Endothelial cell of umbilical vein (primary cell): ENCODE data around the gene CAPN12. TPM values are rescaled to one million over a fixed set of nuclear protein-coding genes. Genes with fewer than 3 reads are reported as not detected.

Source experiments
- BruUV-seq: library from RNA; stranded (reverse); fragments of 400-500 nt; replicated peaks from 2 replicates; lab custom pipeline; 2021; lab: Mats Ljungman, UMichigan
- CTCF ChIA-PET: fragments of 300-600, 350-600 bp; sonication (Branson Sonifier 250); formaldehyde crosslinking; loops from one replicate; lab custom pipeline; 2021; ENCODE audit warnings: antibody characterized with exemption, inconsistent platforms; lab: Charles Lee
- POLR2A ChIA-PET: fragments of 300-600, 350-600 bp; sonication (Branson Sonifier 250); formaldehyde crosslinking; loops from one replicate; lab custom pipeline; 2021; ENCODE audit warnings: antibody characterized with exemption, inconsistent platforms; lab: Charles Lee
- DNase-seq: peaks from one replicate; pipeline ENCODE4 v3.0.0-alpha.2; 2011; ENCODE audit warnings: low read depth, low spot score
- FAIRE-seq: peaks from 2 replicates; lab custom pipeline; 2011; peaks lifted over from hg19 to GRCh38; lab: Jason Lieb, UNC
- H2AFZ ChIP-seq: 2 replicates; pipeline ENCODE4 v1.6.0; 2012; ENCODE audit warnings: low read depth, low read length, control low read depth, inconsistent platforms
- H3K27ac ChIP-seq: 2 replicates; pipeline ENCODE4 v1.5.1; 2011; ENCODE audit warnings: low read depth, mild to moderate bottlenecking, control low read depth, low read length, moderate library complexity; ENCODE audit not compliant: insufficient read depth
- H3K27me3 ChIP-seq, 2 experiments: 2 replicates each; pipeline versions ENCODE4 v1.6.0 to v1.6.1; 2011; ENCODE audit warnings: low read length in 2 of 2, mixed read lengths in 1 of 2; ENCODE audit not compliant: control insufficient read depth in 2 of 2, insufficient read depth in 2 of 2
- H3K36me3 ChIP-seq, 2 experiments: 2 replicates in 1 of 2; 3 replicates in 1 of 2; pipeline ENCODE4 v1.5.1; 2011; ENCODE audit warnings: low read length in 2 of 2, mild to moderate bottlenecking in 1 of 2, moderate library complexity in 1 of 2; ENCODE audit not compliant: control insufficient read depth in 2 of 2, insufficient read depth in 2 of 2; ENCODE audit errors: extremely low read depth in 1 of 2
- H3K4me1 ChIP-seq: 3 replicates; pipeline ENCODE4 v1.5.1; 2011; ENCODE audit warnings: mild to moderate bottlenecking, low read length; ENCODE audit not compliant: control insufficient read depth, insufficient read depth; ENCODE audit errors: extremely low read depth
- H3K4me2 ChIP-seq: 2 replicates; pipeline ENCODE4 v1.6.1; 2011; ENCODE audit warnings: low read length, control low read depth, mixed read lengths; ENCODE audit not compliant: insufficient read depth
- H3K4me3 ChIP-seq, 3 experiments: fragments of 200-600 bp in 1 of 3; sonication (generic), shearing (Covaris generic) in 1 of 3; replicated peaks in 1 of 3; 2 replicates each; pipeline ENCODE4 v1.5.1; 2011 to 2016; ENCODE audit warnings: control low read depth in 3 of 3, low read length in 3 of 3, mild to moderate bottlenecking in 2 of 3, inconsistent platforms in 1 of 3, low read depth in 1 of 3, moderate library complexity in 1 of 3; ENCODE audit not compliant: insufficient read depth in 1 of 3
- H3K79me2 ChIP-seq: 2 replicates; pipeline ENCODE4 v1.6.0; 2012; ENCODE audit warnings: low read length, inconsistent platforms; ENCODE audit not compliant: control insufficient read depth, insufficient read depth
- H3K9ac ChIP-seq: replicated peaks from 2 replicates; pipeline ENCODE3; 2011; ENCODE audit warnings: low read length, control low read depth; ENCODE audit not compliant: insufficient read depth; ENCODE audit errors: extremely low read depth
- H3K9me1 ChIP-seq: replicated peaks from 3 replicates; pipeline ENCODE4 v1.6.0; 2011; ENCODE audit warnings: mild to moderate bottlenecking, low read length; ENCODE audit not compliant: control insufficient read depth, insufficient read depth; ENCODE audit errors: extremely low read depth
- H3K9me3 ChIP-seq: replicated peaks from 2 replicates; pipeline ENCODE4 v1.5.1; 2012; ENCODE audit warnings: low read length, inconsistent platforms; ENCODE audit not compliant: control insufficient read depth, insufficient read depth
- H4K20me1 ChIP-seq: replicated peaks from 2 replicates; pipeline ENCODE3; 2011; ENCODE audit warnings: mild to moderate bottlenecking, low read length; ENCODE audit not compliant: control insufficient read depth, insufficient read depth; ENCODE audit errors: extremely low read depth
- CTCF ChIP-seq, 2 donors: IDR thresholded peaks; 1 replicate in 1 of 2; 2 replicates in 1 of 2; pipeline ENCODE4 v1.5.1; 2011; ENCODE audit warnings: low read length in 2 of 2, mild to moderate bottlenecking in 2 of 2, moderate library complexity in 2 of 2, control low read depth in 1 of 2, inconsistent platforms in 1 of 2, low read depth in 1 of 2; ENCODE audit not compliant: insufficient read depth in 1 of 2; ENCODE audit errors: extremely low read depth in 1 of 2
- EZH2 ChIP-seq: IDR thresholded peaks from 2 replicates; pipeline ENCODE4 v1.6.1; 2012; ENCODE audit warnings: borderline replicate concordance, low read depth, mild to moderate bottlenecking, moderate library complexity, low read length, inconsistent platforms; ENCODE audit not compliant: severe bottlenecking
- FOS ChIP-seq: IDR thresholded peaks from 2 replicates; pipeline ENCODE4 v1.6.1; 2011; ENCODE audit warnings: mild to moderate bottlenecking, low read length, moderate library complexity, borderline replicate concordance; ENCODE audit not compliant: insufficient read depth
- GATA2 ChIP-seq: IDR thresholded peaks from 2 replicates; pipeline ENCODE4 v1.7.0; 2011; ENCODE audit warnings: low read depth, mild to moderate bottlenecking, moderate library complexity, mixed read lengths, low read length; ENCODE audit not compliant: insufficient read length, insufficient read depth
- JUN ChIP-seq: IDR thresholded peaks from 2 replicates; pipeline ENCODE4 v1.6.1; 2011; ENCODE audit warnings: borderline replicate concordance, low read depth; ENCODE audit not compliant: insufficient read length, insufficient read depth
- MYC ChIP-seq: IDR thresholded peaks from one replicate; pipeline ENCODE4 v1.6.1; 2011; ENCODE audit warnings: mild to moderate bottlenecking, low read depth, low read length
- POLR2A ChIP-seq: IDR thresholded peaks from 2 replicates; pipeline ENCODE4 v1.6.1; 2012; ENCODE audit warnings: low read depth, mild to moderate bottlenecking, control low read depth, low read length
- POLR2AphosphoS5 ChIP-seq: IDR thresholded peaks from 2 replicates; pipeline ENCODE4 v1.6.1; 2012; ENCODE audit warnings: low read depth, mild to moderate bottlenecking, control low read depth, low read length, moderate library complexity; ENCODE audit not compliant: insufficient read depth
- dilution Hi-C: fragments of 300-500 bp; cut with MboI; formaldehyde crosslinking; loops from one replicate; pipeline ENCODE4 v1.15.0; 2019; ENCODE audit warnings: low sequenced_read_pairs; ENCODE audit not compliant: extremely low pct_ligation_motif_present
- intact Hi-C: fragments of 100-400 bp; cut with micrococcal nuclease; formaldehyde crosslinking; loops from one replicate; pipeline ENCODE4 v1.10.0; 2022
- polyA plus RNA-seq, 4 experiments: library from polyadenylated mRNA; depleted of rRNA in 3 of 4; stranded (reverse) in 3 of 4; unstranded in 1 of 4; fragments of >200 nt; gene quantifications; 2 replicates each; pipeline versions ENCODE4 v1.2.1 to v1.2.3, GENCODE V29; 2011 to 2012; ENCODE audit warnings: missing spikeins in 1 of 4
- total RNA-seq: library from RNA; stranded (reverse); gene quantifications from 2 replicates; pipeline ENCODE4 v1.2.3, GENCODE V29; 2021
- TF ChIP-seq, protein P1 (sequence below): IDR thresholded peaks from 2 replicates; pipeline ENCODE4 v1.6.1; 2011; ENCODE audit not compliant: insufficient read depth, insufficient read length

CAPN12 gene
- total and polyA plus RNA-seq, 2 donors (not counting 3 experiments of a cell fraction or from before 2014, with no cell fraction given), result 0.35 TPM; not detected in 1

GRCh38 chr19:38721979-38722773, 22.1 kb downstream of the CAPN12 start:
- no peak overlapping the region for H2AFZ ChIP-seq
- TF ChIP-seq MYC (no peak), POLR2AphosphoS5 (no peak), POLR2A (no peak), FOS (no peak), EZH2 (no peak), JUN (no peak), CTCF (IDR thresholded peaks at IDR 0.05; ENCODE audit: extremely low read depth in 1 of 2, insufficient read depth in 1 of 2, low read depth in 1 of 2, low read length in 2 of 2) (no peak), GATA2 (no peak)
- TF ChIP-seq, protein P1, sequence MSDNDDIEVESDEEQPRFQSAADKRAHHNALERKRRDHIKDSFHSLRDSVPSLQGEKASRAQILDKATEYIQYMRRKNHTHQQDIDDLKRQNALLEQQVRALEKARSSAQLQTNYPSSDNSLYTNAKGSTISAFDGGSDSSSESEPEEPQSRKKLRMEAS, result no peak
- intact Hi-C loops, result no loop called here
- H3K27ac ChIP-seq, result no peak overlapping the region
- H3K27me3 ChIP-seq, result no peaks in the 10 kb centered on the region
- BruUV-seq, result no TSS peak
- H3K79me2 ChIP-seq, result no peaks in the 10 kb centered on the region
- dilution Hi-C loops, result no loop called here
- H3K9me3 ChIP-seq, result no peaks in the 10 kb centered on the region
- no peak overlapping the region for H3K4me2 ChIP-seq
- H3K9me1 ChIP-seq, result no peaks in the 10 kb centered on the region
- ChIA-PET CTCF (no interaction called here), POLR2A (no interaction called here)
- no peaks in the 10 kb centered on the region for H3K4me1 ChIP-seq
- FAIRE-seq, result no peak
- H3K4me3 ChIP-seq, result no peak overlapping the region
- no peak overlapping the region for H3K9ac ChIP-seq
- peaks cover 21 to 87% of the 10 kb centered on the region in 2 experiments for H3K36me3 ChIP-seq
- H4K20me1 ChIP-seq, result no peaks in the 10 kb centered on the region
- DNase-seq, result no peak
